HepG2 (cell line): ENCODE data around the gene RASSF9. TPM values are rescaled to one million over a fixed set of nuclear protein-coding genes. Genes with fewer than 3 reads are reported as not detected.

Experiments
- ATAC-seq: fragments of 200-7000 bp; cut with Tn5 transposase; 3 replicates; pipeline ENCODE4 v1.9.1; 2020; ENCODE audit warnings: mild to moderate bottlenecking, moderate library complexity
- BruUV-seq: library from RNA; stranded (reverse); fragments of 400-500 nt; replicated peaks from 2 replicates; lab custom pipeline; 2021; lab: Mats Ljungman, UMichigan
- CTCF ChIA-PET: fragments of 300-600 bp; formaldehyde crosslinking; extraction: SDS; loops from one replicate; lab custom pipeline; 2021; ENCODE audit warnings: low total read pairs, inconsistent platforms, low intra/inter-chr PET ratio; lab: Yijun Ruan, JAX
- POLR2A ChIA-PET: fragments of 350-600 bp; sonication (Branson Sonifier 250); formaldehyde crosslinking; loops from one replicate; lab custom pipeline; 2020; ENCODE audit warnings: antibody characterized with exemption, inconsistent platforms; lab: Yijun Ruan, JAX
- DNase-seq: peaks from one replicate; pipeline ENCODE4 v3.0.0-alpha.2; 2015; ENCODE audit warnings: low spot score
- FAIRE-seq: peaks from 3 replicates; lab custom pipeline; 2011; peaks lifted over from hg19 to GRCh38; lab: Jason Lieb, UNC
- H2AFZ ChIP-seq: one replicate; pipeline ENCODE4 v1.6.1; 2011; ENCODE audit warnings: low read length, inconsistent platforms
- H3K27ac ChIP-seq: fragments of 300-600 bp; 3 replicates; pipeline ENCODE4 v1.8.0; 2011; ENCODE audit warnings: mixed run types, mild to moderate bottlenecking, mixed read lengths, low read length, inconsistent platforms; ENCODE audit not compliant: insufficient read depth; ENCODE audit errors: extremely low read length
- H3K27me3 ChIP-seq, 2 experiments: fragments of 200-600 bp in 1 of 2; 2 replicates in 1 of 2; 3 replicates in 1 of 2; pipeline versions ENCODE4 v1.6.0 to v1.8.0; 2011; ENCODE audit warnings: low read length in 2 of 2, mild to moderate bottlenecking in 2 of 2, moderate library complexity in 2 of 2, inconsistent platforms in 1 of 2; ENCODE audit not compliant: insufficient read depth in 2 of 2, control insufficient read depth in 1 of 2
- H3K36me3 ChIP-seq, 2 experiments: fragments of 200-600 bp in 1 of 2; replicated peaks in 1 of 2; 2 replicates in 1 of 2; 3 replicates in 1 of 2; pipeline versions ENCODE4 v1.5.1 to v1.8.0; 2011; ENCODE audit warnings: low read length in 2 of 2, inconsistent platforms in 1 of 2; ENCODE audit not compliant: insufficient read depth in 2 of 2, control insufficient read depth in 1 of 2
- H3K4me1 ChIP-seq: 2 replicates; pipeline ENCODE4 v1.5.1; 2012; ENCODE audit warnings: low read length, inconsistent platforms; ENCODE audit not compliant: insufficient read depth
- H3K4me2 ChIP-seq: 2 replicates; pipeline ENCODE4 v1.6.0; 2011; ENCODE audit warnings: low read depth, low read length, inconsistent platforms
- H3K4me3 ChIP-seq, 3 experiments: fragments of 200-600 bp in 1 of 3; sonication (generic), shearing (Covaris generic) in 1 of 3; replicated peaks in 1 of 3; 2 replicates each; pipeline ENCODE4 v1.5.1; 2011 to 2016; ENCODE audit warnings: low read length in 3 of 3, inconsistent platforms in 2 of 3, low read depth in 2 of 3, mild to moderate bottlenecking in 2 of 3, control low read depth in 1 of 3, mixed read lengths in 1 of 3; ENCODE audit not compliant: insufficient read depth in 1 of 3
- H3K79me2 ChIP-seq: one replicate; pipeline ENCODE4 v1.6.1; 2011; ENCODE audit warnings: low read length, inconsistent platforms; ENCODE audit not compliant: insufficient read depth
- H3K9ac ChIP-seq: 2 replicates; pipeline ENCODE4 v1.6.0; 2011; ENCODE audit warnings: mild to moderate bottlenecking, low read depth, low read length, inconsistent platforms; ENCODE audit not compliant: insufficient read depth
- H3K9me3 ChIP-seq: 2 replicates; pipeline ENCODE4 v1.5.1; 2012; ENCODE audit warnings: mild to moderate bottlenecking, low read length
- H4K20me1 ChIP-seq: 2 replicates; pipeline ENCODE4 v1.6.0; 2011; ENCODE audit warnings: inconsistent platforms, mild to moderate bottlenecking, low read length, moderate library complexity; ENCODE audit not compliant: insufficient read depth
- AHDC1 ChIP-seq: sonication (generic); formaldehyde crosslinking; IDR thresholded peaks from 2 replicates; pipeline ENCODE4 v1.5.1; 2020; ENCODE audit warnings: mild to moderate bottlenecking, missing genetic modification reagents, borderline replicate concordance
- ATF6 ChIP-seq: sonication (generic); formaldehyde crosslinking; conservative IDR thresholded peaks from 2 replicates; pipeline ENCODE4 v1.4.0; 2020; ENCODE audit warnings: missing genetic modification reagents
- ATF7-NPFF ChIP-seq: sonication (generic); formaldehyde crosslinking; IDR thresholded peaks from 2 replicates; pipeline ENCODE4 v1.8.1; 2023; ENCODE audit warnings: mild to moderate bottlenecking, low read depth, missing genetic modification reagents, moderate library complexity
- DZIP1 ChIP-seq: sonication (generic); formaldehyde crosslinking; IDR thresholded peaks from 2 replicates; pipeline ENCODE4 v1.5.0; 2020; ENCODE audit warnings: mild to moderate bottlenecking, missing genetic modification reagents
- IKZF5 ChIP-seq: IDR thresholded peaks from 2 replicates; pipeline ENCODE4 v1.6.1; 2018; ENCODE audit warnings: missing genetic modification reagents, mild to moderate bottlenecking, missing compliant biosample characterization
- KAT7 ChIP-seq: IDR thresholded peaks from 2 replicates; pipeline ENCODE4 v1.6.1; 2018; ENCODE audit warnings: borderline replicate concordance, missing compliant biosample characterization
- KDM3A ChIP-seq: IDR thresholded peaks from 2 replicates; pipeline ENCODE4 v1.6.1; 2018; ENCODE audit warnings: low read depth, missing compliant biosample characterization
- NFIB ChIP-seq: sonication (generic); formaldehyde crosslinking; IDR thresholded peaks from 2 replicates; pipeline ENCODE4 v1.9.0; 2021; ENCODE audit warnings: missing genetic modification reagents, mild to moderate bottlenecking, borderline replicate concordance
- PAF1 ChIP-seq: IDR thresholded peaks from 2 replicates; pipeline ENCODE4 v1.6.1; 2016; ENCODE audit warnings: missing genetic modification reagents, missing compliant biosample characterization
- POLR2A ChIP-seq, 2 experiments: IDR thresholded peaks; 2 replicates each; pipeline ENCODE4 v1.6.1; 2011; ENCODE audit warnings: low read depth in 2 of 2, low read length in 2 of 2, mild to moderate bottlenecking in 1 of 2, moderate library complexity in 1 of 2; ENCODE audit not compliant: insufficient read depth in 1 of 2
- THAP8 ChIP-seq: sonication (generic); formaldehyde crosslinking; IDR thresholded peaks from 2 replicates; pipeline ENCODE4 v1.5.1; 2020; ENCODE audit warnings: missing genetic modification reagents, mild to moderate bottlenecking, borderline replicate concordance
- ZNF20 ChIP-seq: sonication (generic); formaldehyde crosslinking; IDR thresholded peaks from 2 replicates; pipeline ENCODE4 v1.4.0; 2020; ENCODE audit warnings: mild to moderate bottlenecking, moderate library complexity, missing genetic modification reagents
- WGBS: methylation state at CpG from one replicate; pipeline ENCODE4 v1.1.6; 2017; ENCODE audit warnings: low lambda C conversion rate; 5-methylcytosine and 5-hydroxymethylcytosine counted together
- in situ Hi-C: cut with HindIII; loops from 2 replicates; pipeline ENCODE4 v1.10.0; 2017; ENCODE audit warnings: low pct_unique_long_range_greater_than_20kb; ENCODE audit not compliant: extremely low pct_ligation_motif_present
- intact Hi-C: fragments of 100-400 bp; cut with micrococcal nuclease; formaldehyde crosslinking; loops from one replicate; pipeline ENCODE4 v1.10.0; 2022; ENCODE audit not compliant: unreplicated experiment
- polyA plus RNA-seq, 8 experiments: library from polyadenylated mRNA; depleted of rRNA in 3 of 8; stranded (reverse) in 7 of 8; unstranded in 1 of 8; fragments of >200 nt; fragmentation: Illumina TruSeq in 4 of 8; extraction: Trizol in 4 of 8; gene quantifications; 2 replicates each; pipeline versions ENCODE4 v1.2.1 to v1.2.3, GENCODE V29; 2011 to 2016; ENCODE audit warnings: low read depth in 4 of 8, missing spikeins in 1 of 8, mixed read lengths in 1 of 8; ENCODE audit not compliant: insufficient read depth in 1 of 8
- total RNA-seq, 5 experiments: library from RNA; depleted of rRNA; stranded (reverse); fragments of >200 nt; fragmentation: Illumina TruSeq; extraction: Trizol; gene quantifications; 2 replicates each; pipeline ENCODE4 v1.2.3, GENCODE V29; 2016; ENCODE audit warnings: low read depth in 1 of 5

RASSF9 gene
- total and polyA plus RNA-seq, 2 of the 13 experiments (the other 11 are each of a cell fraction or from before 2014, with no cell fraction given), result not detected

GRCh38 chr12:85784096-85784720 lies 52.0 kb downstream of the RASSF9 start:
- ChIA-PET POLR2A (no interaction called here), CTCF (no interaction called here)
- no peaks in the 10 kb centered on the region for H4K20me1 ChIP-seq
- no peak for DNase-seq
- no peak overlapping the region for H2AFZ ChIP-seq
- intact Hi-C loops (no loop called here), in situ Hi-C loops (no loop called here)
- no peaks in the 10 kb centered on the region for H3K79me2 ChIP-seq
- H3K9me3 ChIP-seq, result no peaks in the 10 kb centered on the region
- WGBS, result 0% methylated on average over 2 of the region's 2 CpGs
- no peak for FAIRE-seq
- no peak overlapping the region for H3K4me2 ChIP-seq
- H3K27me3 ChIP-seq, result peaks cover 0 to 2% of the 10 kb centered on the region in 2 experiments; a peak in 1 of 5 replicates
- no peaks in the 10 kb centered on the region for H3K36me3 ChIP-seq
- no peak for ATAC-seq
- BruUV-seq, result no TSS peak
- H3K4me1 ChIP-seq, result no peaks in the 10 kb centered on the region
- no peak overlapping the region for H3K9ac ChIP-seq
- H3K4me3 ChIP-seq, result no peak overlapping the region
- no peak overlapping the region for H3K27ac ChIP-seq
- no peak for TF ChIP-seq AHDC1 (CRISPR knock-in tag)
- no peak for TF ChIP-seq ATF6 (CRISPR knock-in tag)
- no peak for TF ChIP-seq IKZF5
- TF ChIP-seq KDM3A (CRISPR knock-in tag), result no peak
- TF ChIP-seq THAP8 (CRISPR knock-in tag), result no peak
- no peak for TF ChIP-seq KAT7 (CRISPR knock-in tag)
- no peak for TF ChIP-seq NFIB (CRISPR knock-in tag)
- no peak for TF ChIP-seq PAF1 (CRISPR knock-in tag)
- no peak for TF ChIP-seq ZNF20 (CRISPR knock-in tag)
- no peak for TF ChIP-seq POLR2A (IDR thresholded peaks at IDR 0.05; ENCODE audit: insufficient read depth in 1 of 2, low read depth in 2 of 2, low read length in 2 of 2)
- no peak for TF ChIP-seq ATF7-NPFF (CRISPR knock-in tag)
- no peak for TF ChIP-seq DZIP1
